ENCODE measurements around the gene PASD1. TPM values are rescaled to one million over a fixed set of nuclear protein-coding genes. Genes with fewer than 3 reads are reported as not detected.
"Not testable (repeated sequence)": the region's sequence is repeated elsewhere in the genome, so short reads cannot be mapped to it uniquely, and the experiment has no call there.

PASD1 gene
- total RNA-seq, 6 experiments from 2014 or later = not detected

GRCh38 chrX:151543706-151544105 lies 19.8 kb upstream of the PASD1 start:
- no peaks in the 10 kb centered on the region for H3K9me3 ChIP-seq
- no peak for DNase-seq
- no peak overlapping the region for H3K27ac ChIP-seq
- no peaks in the 10 kb centered on the region for H3K36me3 ChIP-seq
- no peaks in the 10 kb centered on the region for H3K4me1 ChIP-seq
- no peak overlapping the region for H3K4me3 ChIP-seq
- TF ChIP-seq CTCF (IDR thresholded peaks at IDR 0.05) = no peak
- no peak for TF ChIP-seq POLR2A (IDR thresholded peaks at IDR 0.05)
- ATAC-seq = no peak
- no peaks in the 10 kb centered on the region for H3K27me3 ChIP-seq
- 24% methylated on average over 2 of the region's 2 CpGs for WGBS (ENCODE audit: insufficient coverage, low coverage, low lambda C conversion rate, missing lambda C conversion rate)
- intact Hi-C loops (cut with DNase I) = no loop called here

- H3K9me3 ChIP-seq; H3K4me3 ChIP-seq; ATAC-seq; H3K36me3 ChIP-seq; H3K27me3 ChIP-seq; intact Hi-C loops (cut with DNase I); H3K4me1 ChIP-seq; H3K27ac ChIP-seq; DNase-seq: not testable (repeated sequence)
- 68% methylated on average over 4 of the region's 6 CpGs for WGBS (ENCODE audit: insufficient coverage, low coverage, low lambda C conversion rate, missing lambda C conversion rate)
These were observed 17.2 kb upstream of the PASD1 start for GRCh38 chrX:151546226-151546625.

GRCh38 chrX:151551176-151551575 lies 12.3 kb upstream of the PASD1 start:
- H3K4me3 ChIP-seq; DNase-seq; H3K27me3 ChIP-seq; H3K4me1 ChIP-seq; intact Hi-C loops (cut with DNase I); H3K36me3 ChIP-seq; H3K27ac ChIP-seq; H3K9me3 ChIP-seq; ATAC-seq: not testable (repeated sequence)
- no CpG with 5 or more reads among the region's 25 CpGs for WGBS (ENCODE audit: insufficient coverage, low coverage, low lambda C conversion rate, missing lambda C conversion rate)

- Histone ChIP-seq H3K36me3 (no peaks in the 10 kb centered on the region), H3K4me1 (no peaks in the 10 kb centered on the region), H3K27me3 (no peaks in the 10 kb centered on the region), H3K4me3 (no peak overlapping the region), H3K9me3 (no peaks in the 10 kb centered on the region), H3K27ac (no peak overlapping the region)
- ATAC-seq (no peak), DNase-seq (no peak)
- 21% methylated on average over 3 of the region's 4 CpGs for WGBS (ENCODE audit: insufficient coverage, low coverage, low lambda C conversion rate, missing lambda C conversion rate)
- TF ChIP-seq CTCF (IDR thresholded peaks at IDR 0.05) (no peak), POLR2A (IDR thresholded peaks at IDR 0.05) (no peak)
- intact Hi-C loops (cut with DNase I) = no loop called here
These were observed 10.7 kb upstream of the PASD1 start for GRCh38 chrX:151552743-151553142.

- intact Hi-C loops (cut with DNase I); H3K27ac ChIP-seq; DNase-seq; H3K9me3 ChIP-seq; H3K27me3 ChIP-seq; H3K36me3 ChIP-seq; H3K4me1 ChIP-seq; H3K4me3 ChIP-seq; ATAC-seq: not testable (repeated sequence)
- 80% methylated on average over 1 of the region's 25 CpGs for WGBS (ENCODE audit: insufficient coverage, low coverage, low lambda C conversion rate, missing lambda C conversion rate)
These were observed 8.2 kb upstream of the PASD1 start for GRCh38 chrX:151555301-151555700.

GRCh38 chrX:151562485-151562884 lies 990 bp upstream of the PASD1 start:
- DNase-seq = not testable (repeated sequence)
- whole genome bisulfite sequencing (ENCODE audit: insufficient coverage, low coverage, low lambda C conversion rate, missing lambda C conversion rate) = 100% methylated on average over 2 of the region's 21 CpGs

GRCh38 chrX:151563003-151563402 lies 472 bp upstream of the PASD1 start:
- not testable (repeated sequence) for H3K27me3 ChIP-seq, H3K36me3 ChIP-seq, DNase-seq

More at GRCh38 chrX:151562485-151562884, 990 bp upstream of the PASD1 start:
- H3K27me3 ChIP-seq; H3K4me1 ChIP-seq; ATAC-seq; intact Hi-C loops (cut with DNase I); H3K4me3 ChIP-seq; H3K36me3 ChIP-seq; H3K27ac ChIP-seq; H3K9me3 ChIP-seq: not testable (repeated sequence)

More at GRCh38 chrX:151563003-151563402, 472 bp upstream of the PASD1 start:
- WGBS (ENCODE audit: insufficient coverage, low coverage, low lambda C conversion rate, missing lambda C conversion rate) = 90% methylated on average over 10 of the region's 24 CpGs
- H3K4me1 ChIP-seq; ATAC-seq; H3K9me3 ChIP-seq; H3K27ac ChIP-seq; intact Hi-C loops (cut with DNase I); H3K4me3 ChIP-seq: not testable (repeated sequence)
